LNCaP clone FGC (cell line): ENCODE data around the gene SNCB.
A peak's percentile ranks its signal among the peaks of the same experiment; 100 is the strongest.

Experiments used
- DNase-seq: peaks from one replicate; pipeline ENCODE4 v3.0.0-alpha.2; 2011; ENCODE audit warnings: low read depth
- H3K4me3 ChIP-seq: 2 replicates; pipeline ENCODE4 v1.5.1; 2011; ENCODE audit warnings: mild to moderate bottlenecking, low read depth, low read length, control low read depth
- TF ChIP-seq, protein P1 (sequence below): IDR thresholded peaks from 2 replicates; pipeline ENCODE4 v1.5.1; 2012; ENCODE audit warnings: mild to moderate bottlenecking; ENCODE audit not compliant: control insufficient read depth, insufficient read depth; ENCODE audit errors: extremely low read depth

Gene SNCB

DNA sequence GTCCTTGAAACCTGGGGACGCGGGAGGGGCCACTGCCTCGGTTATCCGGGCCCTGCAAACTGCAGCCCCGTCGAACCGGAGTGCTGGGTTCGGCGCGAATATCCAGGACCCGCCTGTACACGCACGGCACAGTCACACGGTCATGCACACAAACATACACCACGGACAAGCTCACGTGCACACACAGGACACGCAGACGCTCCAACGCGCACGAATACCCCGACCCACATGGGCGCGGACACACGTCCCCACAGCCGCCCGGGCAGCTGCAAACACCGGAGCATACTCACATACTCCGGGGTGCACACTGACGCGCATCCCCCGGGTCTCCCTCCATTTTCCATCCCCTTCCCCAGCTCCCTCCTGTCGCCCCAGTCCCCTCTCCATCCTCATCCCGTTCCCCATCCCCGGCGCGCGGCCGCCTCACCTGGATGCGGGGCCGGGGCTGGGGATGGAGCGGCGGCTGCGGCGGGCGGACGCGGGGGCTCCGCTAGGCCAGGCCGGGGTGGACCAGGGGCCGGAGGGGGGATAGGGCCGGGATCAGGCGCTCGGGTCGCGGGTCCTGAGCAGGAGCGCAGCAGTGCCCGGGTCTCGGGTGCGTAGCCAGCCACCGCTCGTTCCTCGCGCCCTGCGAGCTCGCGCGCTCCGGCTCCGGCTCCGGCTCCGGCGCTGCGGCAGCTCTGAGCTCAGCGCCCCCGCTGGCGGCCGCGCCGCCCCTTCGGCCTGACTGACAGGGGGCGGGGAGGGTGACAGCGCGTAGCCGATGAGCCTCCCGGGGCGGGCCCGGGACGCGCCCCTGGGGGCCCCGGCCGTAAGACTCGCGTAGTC lies at the start of gene SNCB, which contains the start of gene EIF4E1B:
SNCB (minus strand) TSS at position 682 of the 828 bp plus-strand sequence. CDS start 880 bp downstream, outside the sequence.
EIF4E1B (plus strand) TSS at position 823 of the 828 bp plus-strand sequence. CDS start 12,113 bp downstream, outside the sequence.
- H3K4me3 ChIP-seq, result peak within 1 kb of the TSS; percentile 36

DNA sequence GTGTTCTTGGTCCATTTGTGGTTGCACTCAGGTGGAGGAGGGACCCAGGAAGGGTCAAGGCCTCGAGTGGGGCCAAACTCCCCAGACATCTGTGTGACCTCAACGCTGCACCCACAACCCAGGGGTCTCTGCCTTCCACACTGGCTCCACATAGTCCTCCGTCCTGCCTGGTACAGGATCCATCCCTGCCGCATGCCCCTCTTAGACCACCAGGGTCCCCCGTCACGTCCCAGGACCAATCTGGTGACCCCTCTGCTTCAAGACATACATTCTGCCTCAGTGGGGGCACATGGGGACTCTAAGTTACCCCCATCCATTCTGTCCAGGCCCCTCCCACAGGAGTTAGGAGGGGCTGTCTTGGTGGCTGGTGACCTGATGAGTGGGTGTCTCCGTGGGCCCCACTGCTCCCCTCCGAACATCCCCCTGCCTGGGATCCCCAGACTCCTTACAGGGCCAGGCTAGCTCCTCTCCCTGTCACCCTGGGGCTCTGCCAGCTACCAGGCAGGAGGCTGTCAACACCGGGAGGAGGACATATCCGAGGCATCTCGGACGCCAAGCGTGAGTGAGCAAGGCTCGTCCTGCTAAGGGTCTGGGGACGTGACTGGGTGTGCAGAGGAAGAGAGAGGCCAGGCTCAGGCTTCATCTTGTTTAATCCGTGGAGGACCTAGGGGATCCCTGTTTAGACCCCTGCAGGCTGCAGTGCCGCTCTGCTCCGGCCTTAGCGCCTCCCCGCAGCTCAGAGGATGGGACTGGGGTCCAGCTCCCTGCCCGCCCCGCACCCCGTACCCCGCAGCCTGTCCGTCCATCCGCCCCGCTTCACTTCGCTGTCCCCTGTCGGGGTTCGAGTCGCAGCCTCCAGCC lies 49.3 kb upstream of the SNCB start:
- DNase-seq, result no peak
- H3K4me3 ChIP-seq, result no peak overlapping the region
- TF ChIP-seq, protein P1, sequence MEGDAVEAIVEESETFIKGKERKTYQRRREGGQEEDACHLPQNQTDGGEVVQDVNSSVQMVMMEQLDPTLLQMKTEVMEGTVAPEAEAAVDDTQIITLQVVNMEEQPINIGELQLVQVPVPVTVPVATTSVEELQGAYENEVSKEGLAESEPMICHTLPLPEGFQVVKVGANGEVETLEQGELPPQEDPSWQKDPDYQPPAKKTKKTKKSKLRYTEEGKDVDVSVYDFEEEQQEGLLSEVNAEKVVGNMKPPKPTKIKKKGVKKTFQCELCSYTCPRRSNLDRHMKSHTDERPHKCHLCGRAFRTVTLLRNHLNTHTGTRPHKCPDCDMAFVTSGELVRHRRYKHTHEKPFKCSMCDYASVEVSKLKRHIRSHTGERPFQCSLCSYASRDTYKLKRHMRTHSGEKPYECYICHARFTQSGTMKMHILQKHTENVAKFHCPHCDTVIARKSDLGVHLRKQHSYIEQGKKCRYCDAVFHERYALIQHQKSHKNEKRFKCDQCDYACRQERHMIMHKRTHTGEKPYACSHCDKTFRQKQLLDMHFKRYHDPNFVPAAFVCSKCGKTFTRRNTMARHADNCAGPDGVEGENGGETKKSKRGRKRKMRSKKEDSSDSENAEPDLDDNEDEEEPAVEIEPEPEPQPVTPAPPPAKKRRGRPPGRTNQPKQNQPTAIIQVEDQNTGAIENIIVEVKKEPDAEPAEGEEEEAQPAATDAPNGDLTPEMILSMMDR, result no peak

More for the DNA sequence above, at the start of gene SNCB, which contains the start of gene EIF4E1B:
- TF ChIP-seq, protein P1, result peak; percentile 20; the same call in 1 of the 2 replicates
- DNase-seq, result no peak

DNA sequence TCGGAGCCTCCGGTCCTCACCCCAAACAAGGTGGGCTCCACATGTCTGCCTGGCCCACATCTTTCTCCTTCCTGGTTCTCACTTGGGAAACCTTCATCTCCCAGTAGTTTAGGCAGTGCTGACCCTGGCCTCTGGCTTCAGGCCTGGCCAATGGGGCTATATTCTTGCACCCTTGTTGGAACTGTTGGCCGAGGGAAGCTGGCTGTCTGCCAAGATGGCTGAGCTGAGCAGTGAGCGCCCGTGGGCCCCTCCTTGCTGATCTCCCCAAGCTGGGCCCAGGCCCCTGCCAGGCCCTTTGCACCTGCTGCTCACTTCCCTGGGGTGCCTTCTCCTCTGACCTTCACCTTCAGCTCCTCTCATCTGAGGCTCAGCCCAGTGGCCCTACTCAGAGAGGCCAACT lies 48.2 kb upstream of the SNCB start:
- TF ChIP-seq, protein P1, result no peak
- DNase-seq, result no peak
- H3K4me3 ChIP-seq, result no peak overlapping the region

DNA sequence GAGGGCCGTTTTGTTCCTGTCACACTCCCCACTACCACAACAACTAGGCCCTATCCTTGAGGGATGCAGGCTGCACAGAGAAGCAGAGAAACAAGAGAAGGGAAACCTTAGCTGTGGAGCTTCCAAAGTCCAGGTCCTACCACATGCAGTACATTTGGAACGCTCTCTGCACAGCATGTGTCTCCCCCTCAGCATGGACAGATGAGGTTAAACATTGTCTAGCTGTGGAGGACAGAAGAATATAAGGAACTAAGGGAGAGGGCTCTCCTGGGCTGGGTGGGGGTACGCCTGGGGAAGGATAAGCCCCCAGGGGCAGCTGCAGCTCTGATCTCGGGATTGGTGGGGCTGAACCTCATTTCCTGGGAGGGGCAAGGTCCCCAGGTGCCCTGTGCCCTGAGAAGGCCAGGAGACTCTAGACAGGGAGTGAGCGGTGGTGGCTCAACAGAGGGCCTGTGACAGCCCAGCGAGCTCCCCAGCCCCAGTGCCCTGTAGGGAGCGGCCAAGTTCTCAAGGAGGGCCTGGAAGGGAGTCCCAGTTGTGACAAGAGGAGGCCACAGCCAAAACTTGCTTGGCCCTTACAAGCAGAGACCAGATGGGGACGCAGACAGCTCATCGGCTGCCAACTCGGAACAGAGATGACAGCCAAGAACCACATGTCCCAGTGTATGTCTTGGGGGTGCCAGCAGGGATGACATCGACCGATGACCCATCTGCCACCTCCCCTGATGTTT lies 47.0 kb upstream of the SNCB start:
- TF ChIP-seq, protein P1, result no peak
- H3K4me3 ChIP-seq, result no peak overlapping the region
- DNase-seq, result no peak

DNA sequence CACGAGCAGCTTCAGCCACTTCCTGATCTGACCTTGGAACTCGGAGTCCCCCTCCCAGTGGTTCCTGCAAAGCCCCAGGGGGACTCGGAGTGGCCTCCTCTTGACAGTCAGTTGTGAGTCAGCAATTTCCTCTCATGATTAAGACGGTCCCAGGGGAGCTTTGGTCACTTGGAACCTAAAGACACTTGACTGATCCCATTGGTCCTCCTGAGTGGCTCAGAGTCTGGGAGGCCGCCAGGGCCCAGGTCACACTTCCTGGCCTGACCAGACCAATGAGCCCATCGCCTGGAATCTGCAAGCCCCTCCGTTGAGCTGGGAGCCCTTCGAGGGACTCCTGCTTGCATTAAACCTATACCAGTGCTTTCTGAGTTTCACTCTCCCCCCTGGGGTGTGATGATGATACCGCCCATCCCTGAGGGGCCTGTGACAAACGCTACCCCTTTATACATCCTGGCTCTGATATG lies 46.1 kb upstream of the SNCB start:
- DNase-seq, result no peak
- TF ChIP-seq, protein P1, result no peak
- no peak overlapping the region for H3K4me3 ChIP-seq

DNA sequence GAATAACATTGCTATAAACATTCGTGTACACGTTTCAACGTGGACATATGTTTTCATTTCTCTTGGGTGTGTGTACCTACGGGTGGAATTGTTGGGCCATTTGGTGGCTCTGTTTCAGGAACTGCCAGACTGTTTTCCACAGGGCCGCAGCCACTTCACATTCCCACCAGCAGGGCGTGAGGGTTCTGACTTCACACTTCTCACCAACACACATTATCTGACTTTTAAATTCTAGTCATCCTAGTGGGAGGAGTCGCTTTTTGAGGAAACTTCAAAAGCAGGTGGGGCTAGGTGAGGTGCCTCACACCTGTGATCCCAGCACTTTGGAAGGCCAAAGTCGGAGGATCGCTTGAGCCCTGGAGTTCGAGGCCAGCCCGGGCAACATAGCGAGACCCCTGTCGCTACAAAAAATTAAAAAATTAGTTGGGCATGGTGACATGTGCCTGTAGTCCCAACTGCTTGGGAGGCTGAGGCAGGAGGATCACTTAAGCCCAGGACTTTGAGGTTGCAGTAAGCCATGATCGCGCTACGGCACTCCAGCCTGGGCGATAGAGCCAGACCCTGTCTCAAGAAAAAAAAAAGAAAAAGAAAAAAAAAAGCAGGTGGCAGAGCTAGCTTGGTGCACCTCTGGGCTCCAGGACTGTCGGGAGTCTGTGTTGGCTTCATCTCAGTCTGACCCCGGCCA lies 45.5 kb upstream of the SNCB start:
- H3K4me3 ChIP-seq, result no peak overlapping the region
- no peak for DNase-seq
- TF ChIP-seq, protein P1, result peak; percentile 29; the same call in 1 of the 2 replicates
